Right atrium auricular region (tissue), 2 donors: ENCODE results near the gene JDP2. TPM values are rescaled to one million over a fixed set of nuclear protein-coding genes. Genes with fewer than 3 reads are reported as not detected.

Source experiments
- DNase-seq: peaks from one replicate; pipeline ENCODE4 v3.0.0-alpha.2; 2019; ENCODE audit warnings: low spot score
- H3K27ac ChIP-seq, 2 donors: fragments of 200-600 bp; sonication (generic); 1 replicate in 1 of 2; 2 replicates in 1 of 2; pipeline ENCODE4 v1.5.1; 2016 to 2019
- H3K27me3 ChIP-seq, 2 donors: fragments of 200-600 bp; sonication (generic); one replicate each; pipeline versions ENCODE4 v1.5.1 to v1.6.0; 2017 to 2019
- H3K36me3 ChIP-seq: fragments of 200-600 bp; sonication (generic); one replicate; pipeline ENCODE4 v1.5.1; 2016
- H3K4me1 ChIP-seq, 2 donors: fragments of 200-600 bp; sonication (generic); one replicate each; pipeline versions ENCODE4 v1.5.1 to v1.6.0; 2017 to 2019
- H3K4me3 ChIP-seq, 2 donors: fragments of 200-600 bp; sonication (generic); 1 replicate in 1 of 2; 2 replicates in 1 of 2; pipeline ENCODE4 v1.5.1; 2017 to 2019; ENCODE audit warnings: mild to moderate bottlenecking in 1 of 2, moderate library complexity in 1 of 2
- H3K9me3 ChIP-seq, 2 donors: fragments of 200-600 bp; sonication (generic); one replicate each; pipeline ENCODE4 v1.5.1; 2019
- total RNA-seq, 2 donors: library from RNA; depleted of rRNA; stranded (reverse); fragments of >200 nt; gene quantifications; one replicate each; pipeline ENCODE4 v1.1.0, GENCODE V29; 2016
- TF ChIP-seq, protein P1 (sequence below), 2 donors: fragments of 200-600 bp; sonication (generic); IDR thresholded peaks; one replicate each; pipeline ENCODE4 v1.5.1; 2019; ENCODE audit warnings: antibody characterized with exemption in 2 of 2

Gene JDP2
- total RNA-seq, 2 donors from 2014 or later: 46.1 to 67.4 TPM

DNA sequence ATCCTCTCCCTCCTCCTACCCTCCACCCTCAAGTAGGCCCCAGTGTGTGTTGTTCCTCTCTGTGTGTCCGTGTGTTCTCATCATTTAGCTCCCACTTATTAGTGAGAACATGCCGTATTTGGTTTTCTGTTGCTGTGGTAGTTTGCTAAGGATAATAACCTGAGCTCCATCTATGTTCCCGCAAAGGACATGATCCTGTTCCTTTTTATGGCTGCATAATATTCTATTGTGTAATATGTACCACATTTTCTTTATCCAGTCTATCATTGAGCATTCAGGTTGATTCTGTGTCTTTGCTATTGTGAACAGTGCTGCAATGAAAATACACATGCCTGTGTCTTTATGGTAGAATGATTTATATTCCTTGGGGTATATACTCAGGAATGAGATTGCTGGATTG lies 30.5 kb downstream of the JDP2 start:
- H3K27ac ChIP-seq: peak overlapping the region; percentile 67 to 77

DNA sequence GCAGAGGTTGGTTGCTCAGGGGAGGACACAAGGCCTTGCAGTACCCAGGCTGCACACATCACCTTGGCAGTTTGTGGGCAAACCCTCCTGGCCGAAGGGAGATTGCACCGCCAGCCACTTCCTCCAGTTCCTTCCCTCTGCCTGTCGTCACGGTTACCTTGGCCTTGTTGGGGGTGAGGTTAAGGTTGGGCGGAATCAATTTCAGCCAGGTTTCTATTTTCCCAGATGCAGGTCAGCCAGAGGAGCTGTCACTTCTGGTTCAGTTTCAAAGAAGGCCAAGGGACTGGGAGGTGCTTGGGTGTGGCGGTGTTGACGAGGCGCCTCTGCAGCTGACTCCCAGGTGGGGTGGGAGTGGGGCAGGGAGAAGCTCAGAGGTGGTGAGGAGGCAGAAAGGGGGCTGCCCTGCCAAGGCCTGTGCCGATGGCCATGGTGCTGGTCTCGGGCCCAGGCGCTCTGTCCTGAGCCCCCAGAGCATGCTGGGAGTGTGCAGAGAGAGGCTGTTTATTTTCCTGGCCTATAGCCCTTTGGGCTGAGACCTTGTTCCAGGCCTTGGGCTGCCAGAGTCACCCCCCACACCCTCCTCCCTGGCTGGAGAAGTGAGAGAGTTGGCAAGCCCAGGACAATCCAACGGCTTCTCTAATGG lies 31.4 kb downstream of the JDP2 start:
- Histone ChIP-seq H3K4me3 (no peak overlapping the region), H3K27ac (peak overlapping the region; percentile 67 to 77), H3K36me3 (peaks cover 26% of the 10 kb centered on the region), H3K9me3 (no peaks in the 10 kb centered on the region), H3K4me1 (peaks cover 0 to 77% of the 10 kb centered on the region in 2 donors), H3K27me3 (no peaks in the 10 kb centered on the region)
- peak; percentile 74 for DNase-seq
- TF ChIP-seq, protein P1, sequence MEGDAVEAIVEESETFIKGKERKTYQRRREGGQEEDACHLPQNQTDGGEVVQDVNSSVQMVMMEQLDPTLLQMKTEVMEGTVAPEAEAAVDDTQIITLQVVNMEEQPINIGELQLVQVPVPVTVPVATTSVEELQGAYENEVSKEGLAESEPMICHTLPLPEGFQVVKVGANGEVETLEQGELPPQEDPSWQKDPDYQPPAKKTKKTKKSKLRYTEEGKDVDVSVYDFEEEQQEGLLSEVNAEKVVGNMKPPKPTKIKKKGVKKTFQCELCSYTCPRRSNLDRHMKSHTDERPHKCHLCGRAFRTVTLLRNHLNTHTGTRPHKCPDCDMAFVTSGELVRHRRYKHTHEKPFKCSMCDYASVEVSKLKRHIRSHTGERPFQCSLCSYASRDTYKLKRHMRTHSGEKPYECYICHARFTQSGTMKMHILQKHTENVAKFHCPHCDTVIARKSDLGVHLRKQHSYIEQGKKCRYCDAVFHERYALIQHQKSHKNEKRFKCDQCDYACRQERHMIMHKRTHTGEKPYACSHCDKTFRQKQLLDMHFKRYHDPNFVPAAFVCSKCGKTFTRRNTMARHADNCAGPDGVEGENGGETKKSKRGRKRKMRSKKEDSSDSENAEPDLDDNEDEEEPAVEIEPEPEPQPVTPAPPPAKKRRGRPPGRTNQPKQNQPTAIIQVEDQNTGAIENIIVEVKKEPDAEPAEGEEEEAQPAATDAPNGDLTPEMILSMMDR (IDR thresholded peaks at IDR 0.05): no peak

More for the DNA sequence above, 30.5 kb downstream of the JDP2 start:
- Histone ChIP-seq H3K4me1 (peaks cover 0 to 86% of the 10 kb centered on the region in 2 donors), H3K36me3 (peaks cover 22% of the 10 kb centered on the region), H3K9me3 (no peaks in the 10 kb centered on the region), H3K27me3 (no peaks in the 10 kb centered on the region), H3K4me3 (no peak overlapping the region)
- TF ChIP-seq, protein P1 (IDR thresholded peaks at IDR 0.05): no peak
- DNase-seq: no peak

DNA sequence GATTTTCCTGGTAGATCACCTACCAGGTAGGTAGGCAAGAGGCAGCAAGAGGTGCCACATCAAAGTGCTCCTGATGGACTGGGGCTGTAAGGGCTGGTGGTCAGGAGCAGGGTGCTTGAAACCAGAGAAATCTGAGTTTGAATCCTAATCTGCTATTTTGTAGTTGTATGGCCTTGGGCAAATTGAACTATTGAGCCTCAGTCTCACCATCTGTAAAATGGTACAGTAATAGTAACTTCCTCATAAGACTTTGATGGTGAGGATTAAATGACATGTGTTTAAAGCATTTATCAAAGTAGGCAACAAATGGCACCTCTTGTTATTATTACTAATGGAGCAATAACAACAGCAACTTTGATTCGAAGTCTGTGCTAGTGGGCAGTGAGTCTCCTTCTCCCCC lies 32.0 kb downstream of the JDP2 start:
- no peak overlapping the region for H3K4me3 ChIP-seq
- H3K27ac ChIP-seq: peak overlapping the region; percentile 67 to 77
- H3K36me3 ChIP-seq: peaks cover 26% of the 10 kb centered on the region
- no peaks in the 10 kb centered on the region for H3K9me3 ChIP-seq
- no peaks in the 10 kb centered on the region for H3K27me3 ChIP-seq
- DNase-seq: no peak
- TF ChIP-seq, protein P1 (IDR thresholded peaks at IDR 0.05): no peak
- H3K4me1 ChIP-seq: peaks cover 0 to 71% of the 10 kb centered on the region in 2 donors

DNA sequence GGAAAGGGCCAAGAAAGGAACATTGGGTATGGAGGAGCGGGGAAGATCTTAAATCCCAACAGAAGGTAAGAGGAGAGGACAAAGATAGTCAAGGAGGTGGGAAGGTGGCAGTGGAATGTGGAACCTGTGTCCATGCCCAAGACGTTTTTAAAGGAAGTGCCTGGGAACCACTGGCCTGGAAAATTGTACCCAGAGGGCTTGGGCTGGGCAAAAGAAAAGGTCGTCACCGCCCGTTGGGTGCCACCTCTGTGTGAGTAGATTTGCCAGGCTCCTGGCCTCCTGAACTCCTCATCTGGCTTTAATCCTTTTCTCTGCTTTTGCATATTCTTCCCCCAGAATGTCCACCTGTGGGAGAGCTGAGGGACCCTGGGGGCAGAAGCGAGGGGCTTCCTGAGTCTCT lies 32.6 kb downstream of the JDP2 start:
- peaks cover 26% of the 10 kb centered on the region for H3K36me3 ChIP-seq

DNA sequence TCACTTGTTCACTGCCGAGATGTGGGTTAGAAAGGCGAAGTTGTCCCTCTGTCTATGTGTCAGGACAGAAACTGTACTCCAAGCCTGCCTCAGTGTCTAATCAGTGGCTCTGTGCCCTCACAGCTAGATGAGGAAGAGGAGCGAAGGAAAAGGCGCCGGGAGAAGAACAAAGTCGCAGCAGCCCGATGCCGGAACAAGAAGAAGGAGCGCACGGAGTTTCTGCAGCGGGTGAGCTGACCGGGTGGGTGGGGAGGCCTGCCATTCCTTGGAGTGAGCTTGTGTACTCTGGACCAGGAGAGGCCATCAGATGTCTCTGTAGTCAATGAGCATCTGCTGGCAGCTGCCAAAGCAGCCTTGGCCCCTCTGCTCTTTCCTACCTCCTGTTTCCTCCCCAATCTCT lies 33.5 kb downstream of the JDP2 start:
- no peak overlapping the region for H3K4me3 ChIP-seq
- H3K9me3 ChIP-seq: no peaks in the 10 kb centered on the region
- H3K36me3 ChIP-seq: peaks cover 30% of the 10 kb centered on the region
- no peaks in the 10 kb centered on the region for H3K27me3 ChIP-seq
- H3K4me1 ChIP-seq: peaks cover 0 to 61% of the 10 kb centered on the region in 2 donors
- TF ChIP-seq, protein P1 (IDR thresholded peaks at IDR 0.05): no peak
- DNase-seq: no peak
- H3K27ac ChIP-seq: peak overlapping the region in 1 of 2 donors; percentile 32

More for the DNA sequence above, 32.6 kb downstream of the JDP2 start:
- H3K4me3 ChIP-seq: no peak overlapping the region
- H3K27ac ChIP-seq: peak overlapping the region; percentile 67 to 77
- H3K27me3 ChIP-seq: no peaks in the 10 kb centered on the region
- peaks cover 0 to 65% of the 10 kb centered on the region in 2 donors for H3K4me1 ChIP-seq
- DNase-seq: no peak
- H3K9me3 ChIP-seq: no peaks in the 10 kb centered on the region
- TF ChIP-seq, protein P1 (IDR thresholded peaks at IDR 0.05): no peak
